ENCODE data around the gene TRAF5.
"Not testable (repeated sequence)": the region's sequence is repeated elsewhere in the genome, so short reads cannot be mapped to it uniquely, and the experiment has no call there.

DNA sequence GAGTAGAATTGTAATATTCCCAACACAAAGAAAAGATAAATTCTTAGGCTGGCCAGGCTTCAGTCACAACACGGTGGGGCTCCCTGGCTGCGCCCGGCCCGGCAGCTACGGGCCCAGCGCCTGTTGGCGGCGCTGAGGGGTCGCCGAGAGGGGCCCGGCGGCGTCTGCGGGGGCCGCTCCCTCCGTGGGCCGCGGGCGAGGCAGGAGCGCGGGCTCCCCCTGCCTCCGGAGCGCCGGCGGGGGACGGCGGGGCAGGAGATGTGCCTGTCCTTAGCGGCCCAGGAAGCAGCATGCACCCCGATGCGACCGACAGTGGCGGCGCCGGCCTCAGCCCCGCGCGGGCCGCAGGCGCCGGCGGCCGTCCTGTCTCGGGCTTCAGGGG, 89.6 kb downstream of the TRAF5 start:
- TF ChIP-seq, protein P1, sequence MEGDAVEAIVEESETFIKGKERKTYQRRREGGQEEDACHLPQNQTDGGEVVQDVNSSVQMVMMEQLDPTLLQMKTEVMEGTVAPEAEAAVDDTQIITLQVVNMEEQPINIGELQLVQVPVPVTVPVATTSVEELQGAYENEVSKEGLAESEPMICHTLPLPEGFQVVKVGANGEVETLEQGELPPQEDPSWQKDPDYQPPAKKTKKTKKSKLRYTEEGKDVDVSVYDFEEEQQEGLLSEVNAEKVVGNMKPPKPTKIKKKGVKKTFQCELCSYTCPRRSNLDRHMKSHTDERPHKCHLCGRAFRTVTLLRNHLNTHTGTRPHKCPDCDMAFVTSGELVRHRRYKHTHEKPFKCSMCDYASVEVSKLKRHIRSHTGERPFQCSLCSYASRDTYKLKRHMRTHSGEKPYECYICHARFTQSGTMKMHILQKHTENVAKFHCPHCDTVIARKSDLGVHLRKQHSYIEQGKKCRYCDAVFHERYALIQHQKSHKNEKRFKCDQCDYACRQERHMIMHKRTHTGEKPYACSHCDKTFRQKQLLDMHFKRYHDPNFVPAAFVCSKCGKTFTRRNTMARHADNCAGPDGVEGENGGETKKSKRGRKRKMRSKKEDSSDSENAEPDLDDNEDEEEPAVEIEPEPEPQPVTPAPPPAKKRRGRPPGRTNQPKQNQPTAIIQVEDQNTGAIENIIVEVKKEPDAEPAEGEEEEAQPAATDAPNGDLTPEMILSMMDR (IDR thresholded peaks at IDR 0.05) = not testable (repeated sequence)
- TF ChIP-seq POLR2A (IDR thresholded peaks at IDR 0.05) = not testable (repeated sequence)

Data from adrenal gland (tissue), 5 donors.